Thoracic aorta (tissue), 2 donors: ENCODE data around the gene GALNT15. TPM values are rescaled to one million over a fixed set of nuclear protein-coding genes. Genes with fewer than 3 reads are reported as not detected.

Experiments used
- ATAC-seq: fragments of 150-250 bp; one replicate; pipeline ENCODE4 v1.8.0; 2017; ENCODE audit warnings: low read depth; ENCODE audit not compliant: insufficient number of reproducible peaks, low FRiP score
- DNase-seq: peaks from one replicate; pipeline ENCODE4 v3.0.0-alpha.2; 2020; ENCODE audit warnings: low spot score
- H3K27ac ChIP-seq, 2 donors: fragments of 200-600 bp; sonication (generic); 1 replicate in 1 of 2; 2 replicates in 1 of 2; pipeline ENCODE4 v1.5.1; 2016; ENCODE audit warnings: mild to moderate bottlenecking in 2 of 2, moderate library complexity in 2 of 2
- H3K27me3 ChIP-seq: fragments of 200-600 bp; sonication (generic); replicated peaks from 2 replicates; pipeline ENCODE4 v1.6.0; 2016; ENCODE audit warnings: mild to moderate bottlenecking; ENCODE audit not compliant: insufficient read depth
- H3K36me3 ChIP-seq: fragments of 200-600 bp; sonication (generic); one replicate; pipeline ENCODE4 v1.5.1; 2016
- H3K4me1 ChIP-seq, 2 donors: fragments of 200-600 bp; sonication (generic); 1 replicate in 1 of 2; 2 replicates in 1 of 2; pipeline versions ENCODE4 v1.5.1 to v1.6.0; 2016; ENCODE audit warnings: low read depth in 2 of 2, mild to moderate bottlenecking in 1 of 2; ENCODE audit not compliant: control insufficient read depth in 1 of 2
- H3K4me3 ChIP-seq: fragments of 200-600 bp; sonication (generic); 2 replicates; pipeline ENCODE4 v1.5.1; 2016; ENCODE audit warnings: mild to moderate bottlenecking
- H3K9me3 ChIP-seq: fragments of 200-600 bp; sonication (generic); 2 replicates; pipeline ENCODE4 v1.5.1; 2016
- total RNA-seq, 2 donors: library from RNA; depleted of rRNA; stranded (reverse); fragments of >200 nt; gene quantifications; one replicate each; pipeline versions ENCODE4 v1.1.0 to v1.2.3, GENCODE V29; 2016
- TF ChIP-seq, protein P1 (sequence below): fragments of 200-600 bp; sonication (generic); IDR thresholded peaks from one replicate; pipeline ENCODE4 v1.5.1; 2019; ENCODE audit warnings: antibody characterized with exemption

The GALNT15 gene
- total RNA-seq, 2 donors from 2014 or later: 157 to 167 TPM

DNA sequence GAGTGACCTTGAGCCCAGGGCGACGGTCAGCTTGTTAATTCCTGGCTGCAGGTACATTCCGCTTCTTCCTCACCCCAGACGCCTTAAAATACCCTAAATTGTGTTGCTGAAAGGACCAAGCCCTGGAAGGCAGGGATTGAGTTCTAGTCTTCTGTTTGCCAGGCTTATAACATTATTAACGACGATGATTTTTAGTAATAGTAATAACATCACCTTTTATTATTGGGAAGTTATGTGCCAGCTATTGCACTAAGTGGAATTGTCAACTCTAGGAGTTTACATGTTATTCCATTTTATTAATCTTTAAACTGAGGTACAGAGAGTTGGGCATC, 90.9 kb downstream of the GALNT15 start:
- H3K4me3 ChIP-seq: peak overlapping the region; percentile 88
- peak overlapping the region; percentile 88 to 92 for H3K27ac ChIP-seq
- DNase-seq: no peak
- H3K4me1 ChIP-seq: peaks cover 16 to 30% of the 10 kb centered on the region in 2 donors
- no peaks in the 10 kb centered on the region for H3K9me3 ChIP-seq
- H3K36me3 ChIP-seq: no peaks in the 10 kb centered on the region
- H3K27me3 ChIP-seq: no peaks in the 10 kb centered on the region
- TF ChIP-seq, protein P1, sequence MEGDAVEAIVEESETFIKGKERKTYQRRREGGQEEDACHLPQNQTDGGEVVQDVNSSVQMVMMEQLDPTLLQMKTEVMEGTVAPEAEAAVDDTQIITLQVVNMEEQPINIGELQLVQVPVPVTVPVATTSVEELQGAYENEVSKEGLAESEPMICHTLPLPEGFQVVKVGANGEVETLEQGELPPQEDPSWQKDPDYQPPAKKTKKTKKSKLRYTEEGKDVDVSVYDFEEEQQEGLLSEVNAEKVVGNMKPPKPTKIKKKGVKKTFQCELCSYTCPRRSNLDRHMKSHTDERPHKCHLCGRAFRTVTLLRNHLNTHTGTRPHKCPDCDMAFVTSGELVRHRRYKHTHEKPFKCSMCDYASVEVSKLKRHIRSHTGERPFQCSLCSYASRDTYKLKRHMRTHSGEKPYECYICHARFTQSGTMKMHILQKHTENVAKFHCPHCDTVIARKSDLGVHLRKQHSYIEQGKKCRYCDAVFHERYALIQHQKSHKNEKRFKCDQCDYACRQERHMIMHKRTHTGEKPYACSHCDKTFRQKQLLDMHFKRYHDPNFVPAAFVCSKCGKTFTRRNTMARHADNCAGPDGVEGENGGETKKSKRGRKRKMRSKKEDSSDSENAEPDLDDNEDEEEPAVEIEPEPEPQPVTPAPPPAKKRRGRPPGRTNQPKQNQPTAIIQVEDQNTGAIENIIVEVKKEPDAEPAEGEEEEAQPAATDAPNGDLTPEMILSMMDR: no peak
- no peak for ATAC-seq

DNA sequence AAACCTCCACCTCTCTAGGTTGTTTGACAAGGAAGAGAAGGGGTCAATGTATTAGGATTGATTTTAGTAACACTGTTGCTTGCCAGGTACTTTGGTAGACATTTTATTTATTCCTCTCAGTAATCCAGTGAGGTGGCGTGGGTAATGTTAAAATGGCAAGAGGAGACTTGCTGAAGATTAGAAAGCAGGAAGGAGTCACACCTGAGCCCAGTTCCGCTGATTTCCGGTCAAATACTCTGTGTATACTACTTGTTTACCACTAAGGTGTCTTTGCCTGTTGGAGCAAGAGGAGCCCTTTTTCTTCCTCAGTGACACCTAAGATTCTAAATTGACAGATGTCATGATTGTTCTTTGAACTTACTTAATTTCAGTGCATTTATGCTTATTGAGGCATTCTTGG, 92.2 kb downstream of the GALNT15 start:
- peaks cover 16 to 30% of the 10 kb centered on the region in 2 donors for H3K4me1 ChIP-seq

DNA sequence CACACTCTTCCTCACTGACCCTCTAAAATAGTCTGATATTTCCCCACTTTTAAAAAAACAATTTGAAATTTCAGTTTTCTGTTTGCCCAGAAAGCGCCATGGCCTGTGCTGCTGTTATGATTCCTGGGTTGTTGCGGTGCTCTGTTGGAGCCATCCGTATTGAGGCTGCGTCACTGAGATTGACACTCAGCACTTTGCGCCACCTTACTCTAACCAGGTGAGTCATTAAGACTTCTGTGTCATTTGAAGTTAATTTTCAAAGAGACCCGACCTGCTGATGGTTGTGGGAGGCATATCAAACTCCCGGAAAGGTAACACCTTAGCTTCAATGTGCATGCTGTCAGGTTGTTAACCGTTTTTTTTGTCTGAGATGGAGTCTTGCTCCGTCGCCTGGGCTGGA, 96.4 kb downstream of the GALNT15 start:
- Histone ChIP-seq H3K27ac (no peak overlapping the region), H3K27me3 (no peaks in the 10 kb centered on the region), H3K36me3 (peaks cover 3% of the 10 kb centered on the region), H3K4me3 (no peak overlapping the region), H3K9me3 (no peaks in the 10 kb centered on the region), H3K4me1 (peaks cover 2 to 8% of the 10 kb centered on the region in 2 donors)
- ATAC-seq (no peak), DNase-seq (no peak)
- TF ChIP-seq, protein P1: no peak

More for the DNA sequence above, 92.2 kb downstream of the GALNT15 start:
- ATAC-seq: no peak
- Histone ChIP-seq H3K27ac (no peak overlapping the region), H3K36me3 (no peaks in the 10 kb centered on the region), H3K9me3 (no peaks in the 10 kb centered on the region), H3K27me3 (no peaks in the 10 kb centered on the region), H3K4me3 (no peak overlapping the region)
- TF ChIP-seq, protein P1: no peak
- DNase-seq: no peak

DNA sequence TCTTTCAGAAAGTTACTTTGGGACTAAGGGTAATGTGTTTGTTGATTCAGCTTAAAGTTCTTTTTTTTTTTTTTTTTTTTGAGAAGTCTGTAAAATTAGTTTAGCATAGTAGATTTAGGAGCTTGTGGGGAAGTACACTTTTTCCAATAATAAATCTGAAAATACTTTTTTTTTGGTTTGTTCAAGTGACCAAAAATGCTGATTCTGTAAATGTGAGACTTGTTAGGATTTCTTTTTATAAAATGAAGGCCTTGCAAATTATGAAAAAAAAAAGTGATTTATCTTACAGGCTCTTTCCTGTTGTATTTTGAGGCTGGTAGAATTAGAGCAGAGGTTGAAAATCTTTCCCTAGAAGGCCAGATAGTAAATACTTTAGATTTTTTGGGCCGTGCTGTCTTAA, 98.1 kb downstream of the GALNT15 start:
- H3K9me3 ChIP-seq: no peaks in the 10 kb centered on the region
- no peak for ATAC-seq
- no peaks in the 10 kb centered on the region for H3K27me3 ChIP-seq
- peaks cover 0 to 5% of the 10 kb centered on the region in 2 donors for H3K4me1 ChIP-seq
- no peak overlapping the region for H3K27ac ChIP-seq
- TF ChIP-seq, protein P1: no peak
- no peak overlapping the region for H3K4me3 ChIP-seq
- H3K36me3 ChIP-seq: peaks cover 3% of the 10 kb centered on the region
- DNase-seq: no peak

DNA sequence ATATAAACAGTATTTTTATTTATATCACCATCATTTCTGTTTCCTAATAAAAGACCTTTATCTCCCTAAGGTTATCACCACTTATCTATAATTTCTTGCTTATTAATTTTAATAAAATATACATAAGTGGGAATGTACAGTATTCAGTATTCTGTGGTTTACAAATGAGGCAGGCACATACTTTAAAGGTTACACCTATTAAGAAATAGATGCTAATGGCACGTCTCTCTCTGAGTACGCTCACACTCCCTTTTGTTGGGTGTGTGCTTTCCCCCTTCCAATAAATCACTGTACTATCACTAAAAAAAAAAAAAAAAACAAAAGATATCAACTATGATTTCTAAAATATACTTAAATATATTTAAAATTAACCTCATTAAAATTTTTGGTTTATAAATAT, 99.4 kb downstream of the GALNT15 start:
- Histone ChIP-seq H3K27ac (no peak overlapping the region), H3K36me3 (peaks cover 3% of the 10 kb centered on the region), H3K27me3 (no peaks in the 10 kb centered on the region), H3K4me3 (no peak overlapping the region), H3K9me3 (no peaks in the 10 kb centered on the region), H3K4me1 (no peaks in the 10 kb centered on the region)
- no peak for ATAC-seq
- DNase-seq: no peak
- TF ChIP-seq, protein P1: no peak
